Cardiac fibroblast (primary cell): ENCODE measurements around the gene LIF.
A peak's percentile ranks its signal among the peaks of the same experiment; 100 is the strongest.

Source experiments
- DNase-seq, 2 donors: peaks; one replicate each; pipeline versions ENCODE4 v3.0.0 to v3.0.0-alpha.2; 2010; ENCODE audit warnings: low read depth in 2 of 2
- H3K4me3 ChIP-seq, 2 donors: replicated peaks in 1 of 2; 1 replicate in 1 of 2; 2 replicates in 1 of 2; pipeline ENCODE4 v1.5.1; 2011; ENCODE audit warnings: low read depth in 2 of 2, low read length in 2 of 2, mild to moderate bottlenecking in 2 of 2, moderate library complexity in 1 of 2
- TF ChIP-seq, protein P1 (sequence below): IDR thresholded peaks from one replicate; pipeline ENCODE4 v1.5.1; 2011; ENCODE audit warnings: low read depth, mild to moderate bottlenecking, low read length, inconsistent platforms

LIF gene

DNA sequence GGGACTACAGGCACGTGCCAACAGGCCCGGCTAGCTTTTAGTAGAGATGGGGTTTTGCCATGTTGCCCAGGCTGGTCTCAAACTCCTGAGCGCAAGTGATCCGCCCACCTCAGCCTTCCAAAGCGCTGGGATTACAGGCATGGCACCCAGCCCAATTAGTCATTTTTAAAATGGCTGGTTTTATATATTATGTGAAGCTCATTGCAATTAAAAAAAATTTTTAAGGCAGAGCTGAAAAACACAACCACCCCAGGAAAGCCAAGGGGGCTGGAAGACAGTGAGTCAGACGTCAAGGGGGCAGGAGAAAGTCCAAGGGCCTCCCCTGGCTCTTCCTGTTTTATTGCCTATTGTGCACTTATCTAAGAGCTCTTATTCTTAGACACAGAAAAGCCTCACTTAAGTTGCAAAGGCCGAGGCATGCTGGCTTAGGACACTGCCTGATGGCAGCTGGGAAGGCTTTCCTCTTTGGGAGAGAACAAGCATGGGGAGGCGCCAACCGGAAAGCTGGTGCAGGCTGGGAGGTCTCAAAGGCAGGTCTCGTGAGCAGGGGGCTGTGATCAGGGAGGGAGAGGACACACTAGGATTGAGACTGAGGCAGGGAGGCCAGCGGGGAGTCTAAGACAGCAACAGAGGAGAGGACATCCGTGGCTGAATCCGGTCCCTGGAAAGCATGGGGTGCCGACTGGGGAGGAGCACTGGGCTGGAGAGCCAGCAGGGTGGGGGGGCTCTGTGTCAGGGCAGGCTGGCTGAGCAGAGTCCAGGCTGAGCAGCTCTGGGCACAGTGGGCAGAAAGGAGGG, 31.2 kb upstream of the LIF start:
- peak overlapping the region in 1 of 2 donors; percentile 13 for H3K4me3 ChIP-seq
- DNase-seq: peak; percentile 76 to 95
- TF ChIP-seq, protein P1, sequence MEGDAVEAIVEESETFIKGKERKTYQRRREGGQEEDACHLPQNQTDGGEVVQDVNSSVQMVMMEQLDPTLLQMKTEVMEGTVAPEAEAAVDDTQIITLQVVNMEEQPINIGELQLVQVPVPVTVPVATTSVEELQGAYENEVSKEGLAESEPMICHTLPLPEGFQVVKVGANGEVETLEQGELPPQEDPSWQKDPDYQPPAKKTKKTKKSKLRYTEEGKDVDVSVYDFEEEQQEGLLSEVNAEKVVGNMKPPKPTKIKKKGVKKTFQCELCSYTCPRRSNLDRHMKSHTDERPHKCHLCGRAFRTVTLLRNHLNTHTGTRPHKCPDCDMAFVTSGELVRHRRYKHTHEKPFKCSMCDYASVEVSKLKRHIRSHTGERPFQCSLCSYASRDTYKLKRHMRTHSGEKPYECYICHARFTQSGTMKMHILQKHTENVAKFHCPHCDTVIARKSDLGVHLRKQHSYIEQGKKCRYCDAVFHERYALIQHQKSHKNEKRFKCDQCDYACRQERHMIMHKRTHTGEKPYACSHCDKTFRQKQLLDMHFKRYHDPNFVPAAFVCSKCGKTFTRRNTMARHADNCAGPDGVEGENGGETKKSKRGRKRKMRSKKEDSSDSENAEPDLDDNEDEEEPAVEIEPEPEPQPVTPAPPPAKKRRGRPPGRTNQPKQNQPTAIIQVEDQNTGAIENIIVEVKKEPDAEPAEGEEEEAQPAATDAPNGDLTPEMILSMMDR: no peak

DNA sequence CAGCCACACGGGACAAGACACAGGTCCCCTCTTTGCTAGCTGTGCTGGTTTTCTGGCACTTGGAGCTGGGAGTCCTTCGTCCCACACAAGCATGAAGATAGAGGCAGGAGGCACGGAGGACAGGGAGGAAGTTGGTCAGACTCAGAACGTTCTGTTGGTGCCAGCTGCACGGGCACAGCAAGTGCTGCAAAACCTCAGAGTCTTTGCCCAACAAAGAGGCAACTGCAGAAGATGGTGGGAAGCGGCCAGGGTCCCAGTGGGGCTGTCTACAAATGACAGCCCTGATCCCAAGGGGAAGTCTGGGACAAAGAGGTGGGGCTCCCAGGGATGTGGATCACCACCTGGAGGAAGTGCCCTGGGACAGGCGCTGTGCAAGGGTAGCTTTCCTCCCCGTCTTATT, 29.5 kb upstream of the LIF start:
- DNase-seq: no peak
- H3K4me3 ChIP-seq: no peak overlapping the region
- TF ChIP-seq, protein P1: no peak

DNA sequence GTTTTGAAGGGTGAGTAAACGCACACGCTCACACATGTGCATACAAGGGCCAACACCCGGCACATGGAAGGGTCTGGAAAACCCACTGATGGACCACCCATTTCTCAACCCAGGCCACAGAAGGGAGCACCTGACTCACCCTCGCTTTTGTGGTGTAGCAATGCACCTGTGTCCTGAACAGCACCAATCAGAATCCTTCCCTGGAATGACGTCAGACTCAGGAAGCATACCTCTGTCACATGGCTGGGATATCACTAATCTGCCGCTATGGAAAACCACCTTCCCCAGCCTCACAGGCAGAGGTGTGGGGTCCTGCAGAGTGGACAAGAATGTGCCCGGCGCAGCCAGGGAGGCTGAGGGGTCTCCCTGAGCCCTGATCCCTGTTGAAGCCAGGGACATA, 29.1 kb upstream of the LIF start:
- no peak overlapping the region for H3K4me3 ChIP-seq
- DNase-seq: no peak
- TF ChIP-seq, protein P1: no peak

DNA sequence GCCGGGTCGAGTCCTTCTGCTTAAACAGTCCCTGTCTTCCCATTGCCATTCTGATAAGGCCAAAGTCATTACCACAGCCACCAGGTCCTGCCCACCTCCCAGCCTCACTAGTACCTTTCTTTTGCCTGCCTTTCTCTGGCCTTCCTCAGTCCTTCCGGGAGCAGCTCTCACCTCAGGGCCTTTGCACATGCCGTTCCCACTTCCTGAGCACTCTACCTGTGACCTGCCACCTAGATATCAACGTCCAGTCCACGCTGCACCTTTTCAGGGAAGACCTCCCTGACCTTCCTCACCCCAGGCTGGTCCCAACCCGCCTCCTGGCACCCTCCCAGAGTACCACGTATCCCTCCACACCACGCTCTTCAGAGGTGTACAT, 27.9 kb upstream of the LIF start:
- no peak for DNase-seq
- TF ChIP-seq, protein P1: no peak
- no peak overlapping the region for H3K4me3 ChIP-seq

DNA sequence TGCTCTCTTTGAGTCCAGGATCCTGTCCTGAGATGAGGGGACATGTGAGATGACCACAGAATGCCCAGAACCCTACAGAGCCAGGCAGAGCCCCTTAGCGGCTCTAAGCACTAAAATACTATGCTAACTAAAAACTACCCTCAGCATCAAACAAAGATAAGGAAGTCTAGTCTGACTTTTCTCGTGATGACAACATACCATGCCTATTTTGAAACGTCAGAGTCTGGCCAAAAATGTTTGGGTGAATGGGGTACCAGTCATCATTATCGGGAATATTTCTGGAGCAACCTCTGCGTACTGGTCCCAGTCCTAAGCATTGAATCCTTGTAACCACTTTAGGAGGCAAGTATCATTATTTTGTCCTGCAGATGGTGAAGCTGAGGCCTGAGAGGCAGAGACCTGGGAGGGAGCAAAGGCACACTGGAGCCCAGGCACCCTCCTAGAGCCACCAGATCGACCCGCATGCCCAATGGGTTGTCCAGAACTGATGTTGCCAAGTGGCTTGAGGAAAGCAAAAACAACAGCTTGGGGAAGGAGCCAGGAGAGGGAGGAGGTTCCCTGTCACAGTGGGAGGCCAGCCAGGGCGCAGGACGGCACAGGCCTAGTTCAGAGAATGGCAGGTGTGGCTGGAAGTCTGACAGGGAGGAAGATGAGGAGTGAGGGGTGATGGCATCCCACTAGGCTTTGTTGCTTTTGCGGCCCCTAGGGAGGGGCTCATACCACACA, 27.3 kb upstream of the LIF start:
- TF ChIP-seq, protein P1: no peak
- DNase-seq: no peak
- no peak overlapping the region for H3K4me3 ChIP-seq

DNA sequence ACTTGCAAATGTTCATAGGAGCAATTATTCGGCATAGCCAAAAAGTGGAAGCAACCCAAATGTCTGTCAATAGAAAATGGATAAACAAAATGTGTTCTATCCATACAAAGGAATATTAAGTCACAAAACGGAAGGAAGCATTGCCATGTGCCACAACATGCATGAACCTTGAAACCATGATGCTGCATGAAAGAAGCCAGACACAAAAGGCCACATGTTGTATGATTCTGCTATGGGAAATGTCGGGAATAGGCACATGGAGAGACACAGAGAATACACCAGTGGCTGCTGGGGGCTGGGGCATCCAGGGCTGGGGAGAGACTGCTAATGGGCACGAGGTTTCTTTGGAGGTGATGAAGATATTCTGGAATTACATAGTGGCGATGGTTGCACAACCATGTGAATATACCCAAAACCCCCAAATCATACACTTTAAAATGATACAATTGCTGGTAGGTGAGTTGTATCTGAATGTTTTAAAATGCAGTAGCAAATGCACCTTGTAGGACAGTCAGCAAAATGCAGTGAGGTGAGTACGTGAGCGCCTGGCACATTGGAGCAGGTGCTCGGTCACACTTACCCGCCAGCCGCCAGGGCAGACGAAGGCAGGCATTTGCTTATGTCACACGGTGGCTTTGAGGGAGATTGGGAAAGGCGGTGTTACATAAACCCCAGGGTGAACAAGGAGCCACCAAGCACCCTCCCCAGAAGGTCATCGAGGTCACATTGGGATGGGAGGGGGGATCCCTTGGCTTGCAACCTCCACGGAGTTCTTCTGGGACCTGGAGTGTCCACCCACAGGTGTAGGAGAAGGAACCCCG, 26.4 kb upstream of the LIF start:
- DNase-seq: no peak
- H3K4me3 ChIP-seq: no peak overlapping the region
- TF ChIP-seq, protein P1: no peak
